Retinal pigment epithelial cell (primary cell): ENCODE results near the gene TRIO.

Experiments
- DNase-seq: peaks from one replicate; pipeline ENCODE4 v3.0.0-alpha.2; 2010; ENCODE audit warnings: low read depth
- H3K4me3 ChIP-seq: 2 replicates; pipeline ENCODE4 v1.5.1; 2011; ENCODE audit warnings: mild to moderate bottlenecking, low read length, control low read depth, moderate library complexity
- TF ChIP-seq, protein P1 (sequence below): conservative IDR thresholded peaks from 2 replicates; pipeline ENCODE4 v1.5.1; 2011; ENCODE audit warnings: low read depth, low read length, control low read depth, inconsistent platforms

The TRIO gene

DNA sequence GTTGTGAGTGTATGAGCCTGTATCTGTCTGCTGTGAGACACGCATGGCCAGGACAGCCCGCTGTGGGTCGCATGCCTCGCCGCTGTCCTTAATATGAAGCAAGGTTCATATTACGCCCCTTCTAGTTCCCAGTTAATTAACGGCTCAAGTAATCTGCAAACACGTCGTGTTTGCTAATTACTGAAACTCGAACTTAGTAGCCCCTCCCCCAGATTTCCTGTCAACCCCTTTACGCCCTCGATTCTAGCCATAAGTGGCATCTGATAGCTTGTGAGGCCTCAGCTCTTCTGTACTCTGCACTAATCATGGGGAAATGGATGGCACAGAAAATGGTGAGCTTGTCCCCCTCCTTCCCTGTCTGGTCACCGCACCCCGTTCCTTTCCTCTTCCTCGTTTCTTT lies 321.5 kb downstream of the TRIO start:
- DNase-seq, result no peak
- TF ChIP-seq, protein P1, sequence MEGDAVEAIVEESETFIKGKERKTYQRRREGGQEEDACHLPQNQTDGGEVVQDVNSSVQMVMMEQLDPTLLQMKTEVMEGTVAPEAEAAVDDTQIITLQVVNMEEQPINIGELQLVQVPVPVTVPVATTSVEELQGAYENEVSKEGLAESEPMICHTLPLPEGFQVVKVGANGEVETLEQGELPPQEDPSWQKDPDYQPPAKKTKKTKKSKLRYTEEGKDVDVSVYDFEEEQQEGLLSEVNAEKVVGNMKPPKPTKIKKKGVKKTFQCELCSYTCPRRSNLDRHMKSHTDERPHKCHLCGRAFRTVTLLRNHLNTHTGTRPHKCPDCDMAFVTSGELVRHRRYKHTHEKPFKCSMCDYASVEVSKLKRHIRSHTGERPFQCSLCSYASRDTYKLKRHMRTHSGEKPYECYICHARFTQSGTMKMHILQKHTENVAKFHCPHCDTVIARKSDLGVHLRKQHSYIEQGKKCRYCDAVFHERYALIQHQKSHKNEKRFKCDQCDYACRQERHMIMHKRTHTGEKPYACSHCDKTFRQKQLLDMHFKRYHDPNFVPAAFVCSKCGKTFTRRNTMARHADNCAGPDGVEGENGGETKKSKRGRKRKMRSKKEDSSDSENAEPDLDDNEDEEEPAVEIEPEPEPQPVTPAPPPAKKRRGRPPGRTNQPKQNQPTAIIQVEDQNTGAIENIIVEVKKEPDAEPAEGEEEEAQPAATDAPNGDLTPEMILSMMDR, result no peak
- no peak overlapping the region for H3K4me3 ChIP-seq

DNA sequence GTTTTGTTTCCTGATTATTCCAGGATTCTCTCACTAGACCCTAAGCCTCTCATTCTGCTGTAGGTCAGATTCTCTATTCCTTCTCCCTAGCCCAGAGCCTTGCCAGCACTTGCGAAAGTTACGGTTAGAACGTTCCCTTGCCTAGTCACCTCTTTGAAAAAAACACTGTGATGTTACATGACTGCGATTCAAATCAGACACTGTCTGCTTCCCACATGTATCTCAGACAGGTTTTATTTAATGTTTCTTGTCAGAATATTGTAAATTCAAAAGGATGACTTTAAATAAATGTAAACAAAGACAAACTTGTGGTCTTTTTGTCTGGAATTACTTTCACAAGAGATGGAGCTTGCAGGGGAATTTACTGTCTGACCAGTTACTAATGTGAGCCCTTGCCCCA lies 322.0 kb downstream of the TRIO start:
- no peak overlapping the region for H3K4me3 ChIP-seq
- TF ChIP-seq, protein P1, result no peak
- no peak for DNase-seq

DNA sequence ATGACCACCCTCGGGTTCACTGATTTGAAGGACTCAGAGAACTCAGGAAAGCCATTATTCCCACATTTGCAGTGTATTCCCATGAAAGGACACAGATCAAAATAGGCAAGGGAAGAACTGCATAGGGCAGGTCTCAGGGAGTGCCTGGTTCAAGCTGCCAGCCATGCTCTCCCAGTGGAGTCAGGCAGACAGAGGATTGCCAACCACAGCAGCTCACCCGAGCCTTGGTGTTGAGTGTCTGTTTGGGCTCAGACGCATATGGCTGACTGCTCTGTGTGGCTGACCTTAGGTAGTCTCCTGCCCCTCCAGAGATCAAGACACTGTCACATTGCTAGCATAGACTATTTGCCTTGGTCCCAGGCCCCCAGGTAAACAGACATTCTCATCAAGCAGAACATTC lies 322.6 kb downstream of the TRIO start:
- TF ChIP-seq, protein P1, result no peak
- DNase-seq, result no peak
- no peak overlapping the region for H3K4me3 ChIP-seq

DNA sequence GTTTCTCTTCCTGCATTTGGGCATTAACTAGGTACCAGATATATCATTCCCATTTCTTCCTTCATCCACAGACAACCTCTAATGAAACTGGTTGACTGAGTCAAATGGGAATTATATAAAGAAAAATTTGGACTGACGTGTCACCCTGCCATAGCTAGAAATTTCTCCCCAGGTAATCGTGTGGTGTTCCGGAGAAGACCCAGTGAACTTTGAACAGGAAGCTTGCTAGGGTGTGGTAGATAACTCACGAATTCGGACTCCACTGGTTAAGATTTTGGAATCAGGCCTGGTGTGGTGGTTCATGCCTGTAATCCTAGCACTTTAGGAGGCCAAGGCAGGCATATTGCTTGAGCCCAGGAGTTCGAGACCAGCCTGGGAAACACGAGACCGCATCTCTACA lies 324.1 kb downstream of the TRIO start:
- H3K4me3 ChIP-seq, result no peak overlapping the region
- TF ChIP-seq, protein P1, result no peak
- no peak for DNase-seq

DNA sequence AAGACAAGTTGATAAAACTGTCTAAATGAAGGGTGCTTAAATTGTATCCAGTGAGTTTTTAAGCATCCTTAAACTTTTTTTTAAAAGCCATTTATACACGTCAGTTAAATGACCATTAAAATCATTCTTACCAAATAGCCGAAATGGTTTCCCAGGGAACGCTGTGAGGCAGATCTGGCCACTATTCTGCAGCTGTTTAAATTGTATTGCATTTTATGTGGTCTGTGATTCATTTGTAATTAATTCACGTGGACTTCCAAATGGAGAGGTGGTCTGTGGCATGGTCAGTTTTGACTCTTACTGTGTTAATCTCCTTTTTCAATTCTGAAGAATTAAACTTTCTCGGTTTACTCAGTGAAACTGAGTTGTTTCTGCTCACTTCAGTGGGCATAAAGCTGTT lies 324.7 kb downstream of the TRIO start:
- TF ChIP-seq, protein P1, result no peak
- DNase-seq, result no peak

DNA sequence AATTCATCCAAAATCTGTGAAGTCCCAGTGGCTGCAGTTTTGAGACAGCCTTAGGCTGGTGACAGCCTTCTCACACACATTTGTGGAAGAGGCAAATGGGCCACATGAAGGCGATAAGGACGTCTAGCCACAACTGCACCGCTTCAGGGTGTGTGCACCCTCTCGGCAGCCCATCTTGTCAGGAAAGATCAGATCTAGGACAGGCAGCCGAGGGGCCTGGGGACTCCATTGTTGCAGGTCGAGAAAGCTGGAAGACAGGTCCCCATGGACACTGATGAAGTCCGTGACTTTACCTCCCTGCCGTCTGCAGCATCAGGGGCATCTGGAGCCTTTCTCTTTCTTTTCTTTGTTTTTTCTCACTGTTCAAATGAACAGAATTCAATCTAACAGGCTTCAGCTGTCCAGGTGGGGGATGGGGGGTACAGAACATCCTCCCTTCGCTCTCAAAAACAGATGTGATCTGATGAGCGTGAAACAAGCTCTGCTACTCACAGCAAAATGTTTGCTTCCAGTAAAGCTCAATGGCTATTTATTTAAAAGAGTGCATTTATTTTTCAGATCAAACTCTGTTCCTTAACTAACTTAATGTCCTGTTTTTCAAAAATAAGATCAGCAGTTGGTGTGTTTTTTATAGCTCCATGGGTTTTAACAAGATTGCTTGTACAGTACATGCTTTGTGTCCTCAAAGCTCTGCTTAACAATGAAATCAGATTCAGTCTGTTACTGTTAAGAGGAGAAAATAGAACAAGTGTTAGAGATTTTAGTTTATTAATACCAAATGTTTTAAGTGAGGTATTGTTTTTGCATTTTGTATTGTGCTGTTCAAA lies 326.6 kb downstream of the TRIO start:
- no peak overlapping the region for H3K4me3 ChIP-seq
- no peak for DNase-seq
- TF ChIP-seq, protein P1, result no peak

More for the DNA sequence above, 324.7 kb downstream of the TRIO start:
- H3K4me3 ChIP-seq, result no peak overlapping the region

DNA sequence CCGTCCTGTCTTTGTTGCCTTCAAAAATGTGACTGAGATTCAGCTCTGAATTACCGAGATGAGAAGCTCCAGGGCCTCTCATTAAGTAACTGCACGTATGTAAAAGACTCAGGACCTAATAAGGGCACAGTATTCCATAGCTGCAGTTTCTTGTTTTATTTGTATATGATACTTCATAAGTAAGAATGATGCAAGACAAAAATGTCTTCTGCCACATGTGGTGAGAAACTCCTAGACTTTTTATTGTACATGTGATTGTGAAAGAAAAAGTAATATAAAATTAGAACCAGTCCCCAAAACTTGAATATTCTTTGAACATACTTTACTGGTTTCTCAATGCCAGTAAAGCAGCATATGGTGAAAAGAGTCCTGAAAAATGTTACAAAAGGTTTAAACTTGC lies 328.4 kb downstream of the TRIO start:
- TF ChIP-seq, protein P1, result no peak
- no peak for DNase-seq
- H3K4me3 ChIP-seq, result no peak overlapping the region
